HL-60 (cell line): ENCODE data around the gene TRIM40.
"Not testable (repeated sequence)": the region's sequence is repeated elsewhere in the genome, so short reads cannot be mapped to it uniquely, and the experiment has no call there.

Source experiments
- DNase-seq, 2 experiments: peaks; one replicate each; pipeline ENCODE4 v3.0.0-alpha.2; 2010 to 2020; ENCODE audit warnings: low read depth in 1 of 2, low spot score in 1 of 2
- H3K27ac ChIP-seq: fragments of 250-450 bp; sonication (Bioruptor Pico); replicated peaks from 2 replicates; pipeline ENCODE4 v1.5.1; 2020; ENCODE audit warnings: mild to moderate bottlenecking, moderate library complexity
- H3K27me3 ChIP-seq: fragments of 250-450 bp; sonication (Bioruptor Pico); 2 replicates; pipeline ENCODE4 v1.5.1; 2021; ENCODE audit warnings: mild to moderate bottlenecking, moderate library complexity; ENCODE audit not compliant: insufficient read depth, poor library complexity, severe bottlenecking
- H3K4me3 ChIP-seq: replicated peaks from 2 replicates; pipeline ENCODE4 v1.5.1; 2011; ENCODE audit warnings: mild to moderate bottlenecking, control low read depth, low read length; ENCODE audit not compliant: insufficient read depth
- GABPA ChIP-seq: IDR thresholded peaks from 2 replicates; pipeline ENCODE4 v1.6.1; 2012; ENCODE audit warnings: low read depth
- POLR2AphosphoS5 ChIP-seq: IDR thresholded peaks from 2 replicates; pipeline ENCODE4 v1.6.1; 2012; ENCODE audit warnings: low read depth
- SPI1 ChIP-seq: IDR thresholded peaks from 2 replicates; pipeline ENCODE4 v1.6.1; 2012; ENCODE audit warnings: low read depth, mild to moderate bottlenecking, borderline replicate concordance
- TF ChIP-seq, protein P1 (sequence below): IDR thresholded peaks from 2 replicates; pipeline ENCODE4 v1.6.1; 2012; ENCODE audit warnings: low read depth; ENCODE audit not compliant: insufficient replicate concordance
- TF ChIP-seq, protein P2 (sequence below): IDR thresholded peaks from one replicate; pipeline ENCODE4 v1.5.1; 2011; ENCODE audit warnings: low read length, control low read depth, inconsistent platforms; ENCODE audit not compliant: insufficient read depth

TRIM40 gene

DNA sequence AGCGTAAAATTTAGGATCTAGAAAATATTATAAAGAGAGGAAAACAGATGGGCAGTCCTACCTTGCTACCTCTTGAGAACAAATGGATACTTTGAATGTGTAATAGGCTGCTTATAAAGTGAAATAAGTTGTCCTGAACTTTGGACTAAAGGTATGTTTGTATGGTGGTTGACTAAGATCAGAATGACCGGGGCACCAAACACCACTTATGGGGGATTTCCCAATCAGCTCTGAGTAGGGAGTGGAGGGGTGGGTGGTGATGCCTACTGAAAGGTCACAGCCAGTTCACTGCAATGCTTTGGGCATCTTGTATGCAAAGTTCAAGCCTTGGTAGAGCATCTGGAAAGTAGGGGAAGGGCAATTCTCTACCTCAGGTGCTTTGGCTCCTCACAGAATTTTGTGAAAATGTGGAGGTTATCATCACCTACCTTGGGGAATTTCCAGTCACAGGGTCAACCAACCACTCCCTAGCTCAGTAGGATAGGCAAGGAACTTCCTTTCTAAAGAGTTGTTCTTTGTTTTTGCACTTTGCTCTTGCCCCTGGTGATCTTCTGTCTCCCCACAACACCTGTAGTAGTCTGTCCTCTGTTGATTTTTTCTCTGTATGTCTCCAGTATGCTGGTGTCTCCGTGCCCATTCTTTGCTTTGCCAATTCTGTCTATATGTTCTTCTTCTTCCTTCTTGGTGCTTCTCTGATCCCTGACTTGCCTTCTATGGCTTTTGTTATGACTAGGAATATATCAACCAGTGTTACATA, 22.8 kb upstream of the TRIM40 start, which contains the start of gene TRIM31:
TRIM31 (minus strand) TSS at position 88 of the 757 bp plus-strand sequence. CDS start 285 bp downstream, outside the sequence.
- Histone ChIP-seq H3K4me3 (no peak within 1 kb of the TSS), H3K27ac (no peak within 1 kb of the TSS), H3K27me3 (peaks cover 19% of the 10 kb centered on the region)
- no peak for DNase-seq
- TF ChIP-seq, protein P1, sequence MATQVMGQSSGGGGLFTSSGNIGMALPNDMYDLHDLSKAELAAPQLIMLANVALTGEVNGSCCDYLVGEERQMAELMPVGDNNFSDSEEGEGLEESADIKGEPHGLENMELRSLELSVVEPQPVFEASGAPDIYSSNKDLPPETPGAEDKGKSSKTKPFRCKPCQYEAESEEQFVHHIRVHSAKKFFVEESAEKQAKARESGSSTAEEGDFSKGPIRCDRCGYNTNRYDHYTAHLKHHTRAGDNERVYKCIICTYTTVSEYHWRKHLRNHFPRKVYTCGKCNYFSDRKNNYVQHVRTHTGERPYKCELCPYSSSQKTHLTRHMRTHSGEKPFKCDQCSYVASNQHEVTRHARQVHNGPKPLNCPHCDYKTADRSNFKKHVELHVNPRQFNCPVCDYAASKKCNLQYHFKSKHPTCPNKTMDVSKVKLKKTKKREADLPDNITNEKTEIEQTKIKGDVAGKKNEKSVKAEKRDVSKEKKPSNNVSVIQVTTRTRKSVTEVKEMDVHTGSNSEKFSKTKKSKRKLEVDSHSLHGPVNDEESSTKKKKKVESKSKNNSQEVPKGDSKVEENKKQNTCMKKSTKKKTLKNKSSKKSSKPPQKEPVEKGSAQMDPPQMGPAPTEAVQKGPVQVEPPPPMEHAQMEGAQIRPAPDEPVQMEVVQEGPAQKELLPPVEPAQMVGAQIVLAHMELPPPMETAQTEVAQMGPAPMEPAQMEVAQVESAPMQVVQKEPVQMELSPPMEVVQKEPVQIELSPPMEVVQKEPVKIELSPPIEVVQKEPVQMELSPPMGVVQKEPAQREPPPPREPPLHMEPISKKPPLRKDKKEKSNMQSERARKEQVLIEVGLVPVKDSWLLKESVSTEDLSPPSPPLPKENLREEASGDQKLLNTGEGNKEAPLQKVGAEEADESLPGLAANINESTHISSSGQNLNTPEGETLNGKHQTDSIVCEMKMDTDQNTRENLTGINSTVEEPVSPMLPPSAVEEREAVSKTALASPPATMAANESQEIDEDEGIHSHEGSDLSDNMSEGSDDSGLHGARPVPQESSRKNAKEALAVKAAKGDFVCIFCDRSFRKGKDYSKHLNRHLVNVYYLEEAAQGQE, result no peak
- TF ChIP-seq GABPA (no peak), SPI1 (no peak), POLR2AphosphoS5 (no peak)
- TF ChIP-seq, protein P2, sequence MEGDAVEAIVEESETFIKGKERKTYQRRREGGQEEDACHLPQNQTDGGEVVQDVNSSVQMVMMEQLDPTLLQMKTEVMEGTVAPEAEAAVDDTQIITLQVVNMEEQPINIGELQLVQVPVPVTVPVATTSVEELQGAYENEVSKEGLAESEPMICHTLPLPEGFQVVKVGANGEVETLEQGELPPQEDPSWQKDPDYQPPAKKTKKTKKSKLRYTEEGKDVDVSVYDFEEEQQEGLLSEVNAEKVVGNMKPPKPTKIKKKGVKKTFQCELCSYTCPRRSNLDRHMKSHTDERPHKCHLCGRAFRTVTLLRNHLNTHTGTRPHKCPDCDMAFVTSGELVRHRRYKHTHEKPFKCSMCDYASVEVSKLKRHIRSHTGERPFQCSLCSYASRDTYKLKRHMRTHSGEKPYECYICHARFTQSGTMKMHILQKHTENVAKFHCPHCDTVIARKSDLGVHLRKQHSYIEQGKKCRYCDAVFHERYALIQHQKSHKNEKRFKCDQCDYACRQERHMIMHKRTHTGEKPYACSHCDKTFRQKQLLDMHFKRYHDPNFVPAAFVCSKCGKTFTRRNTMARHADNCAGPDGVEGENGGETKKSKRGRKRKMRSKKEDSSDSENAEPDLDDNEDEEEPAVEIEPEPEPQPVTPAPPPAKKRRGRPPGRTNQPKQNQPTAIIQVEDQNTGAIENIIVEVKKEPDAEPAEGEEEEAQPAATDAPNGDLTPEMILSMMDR, result no peak

DNA sequence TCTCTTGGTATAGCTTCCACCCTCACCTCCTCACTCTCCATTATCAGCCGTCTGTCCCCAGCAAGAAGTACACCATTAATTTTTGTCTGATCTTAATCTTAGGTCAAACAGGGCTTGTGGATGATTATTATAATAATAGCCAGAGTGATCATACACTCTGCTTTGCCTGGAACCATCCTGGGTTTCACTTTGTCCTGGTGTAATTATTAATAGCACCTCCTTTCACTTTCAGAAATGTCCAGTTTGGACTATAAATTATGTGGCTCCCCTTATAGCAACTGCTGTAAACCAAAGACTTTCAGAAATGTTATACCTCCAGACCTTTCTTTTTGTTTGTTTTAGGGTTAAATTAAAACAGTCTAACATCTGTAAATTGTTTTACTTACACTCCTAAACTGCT, 22.1 kb upstream of the TRIM40 start:
- peaks cover 22% of the 10 kb centered on the region for H3K27me3 ChIP-seq
- H3K27ac ChIP-seq, result no peak overlapping the region
- no peak overlapping the region for H3K4me3 ChIP-seq
- TF ChIP-seq, protein P1, result no peak
- TF ChIP-seq GABPA, result no peak
- TF ChIP-seq, protein P2, result no peak
- no peak for TF ChIP-seq SPI1
- no peak for TF ChIP-seq POLR2AphosphoS5
- DNase-seq, result no peak

DNA sequence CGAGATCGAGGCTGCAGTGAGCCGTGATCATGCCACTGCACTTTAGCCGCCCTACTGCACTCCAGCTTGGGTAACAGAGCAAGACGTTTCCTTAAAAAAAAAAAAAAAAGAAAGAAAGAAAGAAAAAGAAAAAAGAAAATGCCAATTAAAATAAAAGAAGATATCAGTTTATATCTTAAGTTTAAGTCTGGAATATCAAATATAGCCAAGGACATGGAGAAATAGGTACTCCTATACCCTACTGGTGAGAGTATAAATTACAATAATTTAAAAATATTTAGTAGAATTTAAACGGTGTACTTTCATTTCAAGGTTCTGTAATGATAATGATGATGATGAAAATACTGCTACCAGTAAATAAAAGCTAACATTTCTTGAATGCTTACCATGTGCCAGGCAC, 19.2 kb upstream of the TRIM40 start:
- H3K27me3 ChIP-seq, result peaks cover 20% of the 10 kb centered on the region
- TF ChIP-seq POLR2AphosphoS5 (no peak), GABPA (no peak), SPI1 (no peak)
- TF ChIP-seq, protein P2, result no peak
- TF ChIP-seq, protein P1, result no peak
- no peak for DNase-seq
- H3K4me3 ChIP-seq, result no peak overlapping the region
- H3K27ac ChIP-seq, result no peak overlapping the region

DNA sequence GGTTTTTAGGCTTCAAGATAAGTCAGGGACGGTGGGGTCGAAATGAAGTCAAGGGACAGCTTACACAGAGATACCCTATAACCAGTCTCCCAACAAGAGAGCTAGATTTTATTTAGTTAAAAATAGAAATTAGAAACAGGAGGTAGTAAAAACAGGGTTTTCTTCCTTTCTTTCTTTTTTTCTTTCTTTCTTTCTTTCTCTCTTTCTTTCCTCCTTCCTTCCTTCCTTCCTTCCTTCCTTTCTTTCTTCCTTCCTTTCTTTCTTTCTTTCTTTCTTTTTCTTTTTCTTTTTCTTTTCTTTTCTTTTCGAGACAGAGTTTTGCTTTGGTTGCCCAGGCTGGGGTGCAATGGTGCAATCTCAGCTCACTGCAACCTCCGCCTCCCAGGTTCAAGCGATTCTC, 17.2 kb upstream of the TRIM40 start:
- H3K4me3 ChIP-seq, H3K27ac ChIP-seq, DNase-seq, H3K27me3 ChIP-seq: not testable (repeated sequence)
